ENCODE data around the gene TBRG1. TPM values are rescaled to one million over a fixed set of nuclear protein-coding genes. Genes with fewer than 3 reads are reported as not detected.

The TBRG1 gene
- polyA plus RNA-seq, 3 donors = 39.7 to 84.7 (median 43.5) TPM

DNA sequence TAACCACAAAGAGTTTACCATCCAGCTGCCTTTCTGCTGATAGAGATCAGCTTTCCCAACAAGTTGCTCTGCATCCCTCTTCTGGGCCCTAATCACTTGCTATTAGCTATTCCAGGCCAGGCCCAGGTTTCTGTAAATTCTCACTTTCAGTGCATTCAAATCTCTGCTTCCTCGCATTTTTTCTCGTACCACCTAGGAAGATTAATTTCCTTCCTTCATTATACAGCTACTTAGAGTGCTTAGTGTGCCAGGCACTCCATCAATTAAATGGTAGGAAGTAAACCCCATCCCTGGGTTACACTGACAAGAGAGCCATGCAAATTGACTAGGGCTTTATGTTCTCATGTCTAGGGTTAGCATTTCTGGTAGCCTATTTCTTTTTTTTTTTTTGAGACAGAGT, 41.2 kb downstream of the TBRG1 start:
- no CpG with 5 or more reads among the region's 2 CpGs for WGBS (ENCODE audit: insufficient coverage)
- Mint-ChIP-seq H3K27ac (no peak overlapping the region), H3K9me3 (no peaks in the 10 kb centered on the region), H3K4me3 (no peak overlapping the region), H3K4me1 (no peaks in the 10 kb centered on the region), H3K27me3 (ENCODE audit: low read depth in 3 of 3) (no peaks in the 10 kb centered on the region), H3K36me3 (peaks cover 4 to 8% of the 10 kb centered on the region in 2 donors)
- H3K4me2 ChIP-seq (replicated peaks; ENCODE audit: extremely low read depth, low read length, poor library complexity, severe bottlenecking) = no peak overlapping the region
- no peak for DNase-seq
- H4K20me1 ChIP-seq (ENCODE audit: insufficient read depth, low read length) = no peaks in the 10 kb centered on the region
- no peaks in the 10 kb centered on the region for H3K27me3 ChIP-seq (ENCODE audit: control insufficient read depth in 2 of 2, insufficient read depth in 2 of 2, low read length in 2 of 2)
- H3K27ac ChIP-seq (ENCODE audit: low read depth in 1 of 2, low read length in 2 of 2) = no peak overlapping the region
- no peak overlapping the region for H3K9ac ChIP-seq (ENCODE audit: insufficient read depth, low read length, poor library complexity, severe bottlenecking)
- TF ChIP-seq, protein P1, sequence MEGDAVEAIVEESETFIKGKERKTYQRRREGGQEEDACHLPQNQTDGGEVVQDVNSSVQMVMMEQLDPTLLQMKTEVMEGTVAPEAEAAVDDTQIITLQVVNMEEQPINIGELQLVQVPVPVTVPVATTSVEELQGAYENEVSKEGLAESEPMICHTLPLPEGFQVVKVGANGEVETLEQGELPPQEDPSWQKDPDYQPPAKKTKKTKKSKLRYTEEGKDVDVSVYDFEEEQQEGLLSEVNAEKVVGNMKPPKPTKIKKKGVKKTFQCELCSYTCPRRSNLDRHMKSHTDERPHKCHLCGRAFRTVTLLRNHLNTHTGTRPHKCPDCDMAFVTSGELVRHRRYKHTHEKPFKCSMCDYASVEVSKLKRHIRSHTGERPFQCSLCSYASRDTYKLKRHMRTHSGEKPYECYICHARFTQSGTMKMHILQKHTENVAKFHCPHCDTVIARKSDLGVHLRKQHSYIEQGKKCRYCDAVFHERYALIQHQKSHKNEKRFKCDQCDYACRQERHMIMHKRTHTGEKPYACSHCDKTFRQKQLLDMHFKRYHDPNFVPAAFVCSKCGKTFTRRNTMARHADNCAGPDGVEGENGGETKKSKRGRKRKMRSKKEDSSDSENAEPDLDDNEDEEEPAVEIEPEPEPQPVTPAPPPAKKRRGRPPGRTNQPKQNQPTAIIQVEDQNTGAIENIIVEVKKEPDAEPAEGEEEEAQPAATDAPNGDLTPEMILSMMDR (IDR thresholded peaks at IDR 0.05) = no peak
- intact Hi-C loops (cut with micrococcal nuclease) = loop anchor here in 1 of 2 donors (10.0 kb wide), 1 partner anchor 131 kb away; no protein-coding TSS in a partner anchor
- no peaks in the 10 kb centered on the region for H3K4me1 ChIP-seq (ENCODE audit: control insufficient read depth in 1 of 2, insufficient read depth in 2 of 2, low read length in 2 of 2)
- H2AFZ ChIP-seq (ENCODE audit: insufficient read depth, low read depth, low read length, poor library complexity, severe bottlenecking) = no peak overlapping the region
- no peaks in the 10 kb centered on the region for H3K9me3 ChIP-seq (replicated peaks in 1 of 2; ENCODE audit: control insufficient read depth in 1 of 2, insufficient read depth in 1 of 2, low read length in 2 of 2)
- H3K36me3 ChIP-seq (replicated peaks in 1 of 2; ENCODE audit: control insufficient read depth in 1 of 2, insufficient read depth in 2 of 2, low read length in 2 of 2) = no peaks in the 10 kb centered on the region
- H3K79me2 ChIP-seq (ENCODE audit: insufficient read depth, low read length) = no peaks in the 10 kb centered on the region
- H3K4me3 ChIP-seq (replicated peaks in 1 of 3; ENCODE audit: low read depth in 2 of 3, low read length in 3 of 3) = no peak overlapping the region

DNA sequence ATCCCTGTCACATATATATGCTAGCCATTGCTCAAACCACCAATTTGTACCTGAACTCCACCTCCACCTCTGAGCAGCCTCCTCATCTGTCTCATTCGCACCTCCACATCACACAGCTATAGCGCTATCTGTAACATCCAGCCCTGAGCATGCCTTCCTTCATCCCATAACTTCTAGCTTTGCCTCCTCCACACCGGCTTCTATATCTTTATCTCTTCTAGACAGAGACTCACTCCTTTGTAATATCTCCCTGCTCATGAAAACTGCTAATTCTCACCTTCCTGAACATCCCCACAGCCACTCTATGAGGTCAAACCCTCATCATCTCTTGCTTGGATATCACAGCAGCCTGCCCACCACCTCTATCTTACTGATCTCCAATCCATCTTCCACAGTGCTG, 44.9 kb downstream of the TBRG1 start:
- no peak overlapping the region for H2AFZ ChIP-seq (ENCODE audit: insufficient read depth, low read depth, low read length, poor library complexity, severe bottlenecking)
- H3K36me3 ChIP-seq (replicated peaks in 1 of 2; ENCODE audit: control insufficient read depth in 1 of 2, insufficient read depth in 2 of 2, low read length in 2 of 2) = no peaks in the 10 kb centered on the region
- no peak overlapping the region for H3K9ac ChIP-seq (ENCODE audit: insufficient read depth, low read length, poor library complexity, severe bottlenecking)
- Mint-ChIP-seq H3K27ac (no peak overlapping the region), H3K27me3 (ENCODE audit: low read depth in 3 of 3) (no peaks in the 10 kb centered on the region), H3K4me1 (peaks cover 14% of the 10 kb centered on the region), H3K9me3 (peaks cover 0 to 2% (median 0%) of the 10 kb centered on the region in 7 donors), H3K36me3 (peaks cover 4 to 8% of the 10 kb centered on the region in 2 donors), H3K4me3 (no peak overlapping the region)
- TF ChIP-seq, protein P1 (IDR thresholded peaks at IDR 0.05) = no peak
- H3K79me2 ChIP-seq (ENCODE audit: insufficient read depth, low read length) = no peaks in the 10 kb centered on the region
- no peak overlapping the region for H3K4me2 ChIP-seq (replicated peaks; ENCODE audit: extremely low read depth, low read length, poor library complexity, severe bottlenecking)
- intact Hi-C loops (cut with micrococcal nuclease) = loop anchor here in 1 of 2 donors (5.0 to 10.0 kb wide), 2 partner anchors 127 to 170 kb away; no protein-coding TSS in a partner anchor
- H3K27ac ChIP-seq (ENCODE audit: low read depth in 1 of 2, low read length in 2 of 2) = no peak overlapping the region
- H3K4me1 ChIP-seq (ENCODE audit: control insufficient read depth in 1 of 2, insufficient read depth in 2 of 2, low read length in 2 of 2) = peaks cover 9 to 12% of the 10 kb centered on the region in 2 donors
- H3K4me3 ChIP-seq (replicated peaks in 1 of 3; ENCODE audit: low read depth in 2 of 3, low read length in 3 of 3) = no peak overlapping the region
- H3K27me3 ChIP-seq (ENCODE audit: control insufficient read depth in 2 of 2, insufficient read depth in 2 of 2, low read length in 2 of 2) = no peaks in the 10 kb centered on the region
- DNase-seq = no peak
- WGBS (ENCODE audit: insufficient coverage) = 97% methylated on average over 3 of the region's 3 CpGs
- no peaks in the 10 kb centered on the region for H3K9me3 ChIP-seq (replicated peaks in 1 of 2; ENCODE audit: control insufficient read depth in 1 of 2, insufficient read depth in 1 of 2, low read length in 2 of 2)
- no peaks in the 10 kb centered on the region for H4K20me1 ChIP-seq (ENCODE audit: insufficient read depth, low read length)
